Measurements from ENCODE around the gene PRR7. TPM values are rescaled to one million over a fixed set of nuclear protein-coding genes. Genes with fewer than 3 reads are reported as not detected.

The PRR7 gene
- total and polyA plus RNA-seq, 2 of the 13 experiments (the other 11 are each of a cell fraction or from before 2014, with no cell fraction given) = 4.8 to 5.0 TPM

GRCh38 chr5:177497292-177498012, 50.8 kb downstream of the PRR7 start, which contains the start of gene PDLIM7 (continued):
- TF ChIP-seq ZNF264 (CRISPR knock-in tag; IDR thresholded peaks at IDR 0.05) (peak; percentile 52; the same call in 1 of the 2 replicates), DR1 (CRISPR knock-in tag; IDR thresholded peaks at IDR 0.05) (peak; percentile 100), GZF1 (CRISPR knock-in tag; IDR thresholded peaks at IDR 0.05) (no peak), EED (CRISPR knock-in tag; IDR thresholded peaks at IDR 0.05) (peak; percentile 6; the same call in 1 of the 2 replicates), KDM1A (CRISPR knock-in tag; IDR thresholded peaks at IDR 0.05) (peak; percentile 98), JDP2 (CRISPR knock-in tag; IDR thresholded peaks at IDR 0.05; ENCODE audit: borderline replicate concordance) (no peak), ZNF597 (CRISPR knock-in tag; IDR thresholded peaks at IDR 0.05) (no peak; the same call in 1 of the 2 replicates), AKNA (CRISPR knock-in tag; IDR thresholded peaks at IDR 0.05; ENCODE audit: borderline replicate concordance) (0 out of 2 replicates have a peak, but pooled peaks have one; percentile 35), ISX (CRISPR knock-in tag; conservative IDR thresholded peaks at IDR 0.05) (peak; percentile 70; the same call in 1 of the 2 replicates), ZNF101 (CRISPR knock-in tag; IDR thresholded peaks at IDR 0.05; ENCODE audit: borderline replicate concordance, low read depth) (no peak), KLF16 (CRISPR knock-in tag; IDR thresholded peaks at IDR 0.05) (peak in 1 of 2 experiments; percentile 63; a peak in 1 of 4 replicates), HDAC2 (CRISPR knock-in tag; IDR thresholded peaks at IDR 0.05) (peak; percentile 68), ZNF547 (CRISPR knock-in tag; IDR thresholded peaks at IDR 0.05) (no peak), ZNF747 (CRISPR knock-in tag; IDR thresholded peaks at IDR 0.05; ENCODE audit: borderline replicate concordance) (no peak; the same call in 1 of the 2 replicates), ZSCAN9 (CRISPR knock-in tag; IDR thresholded peaks at IDR 0.05; ENCODE audit: borderline replicate concordance) (0 out of 2 replicates have a peak, but pooled peaks have one; percentile 13), ZNF577 (CRISPR knock-in tag; IDR thresholded peaks at IDR 0.05; ENCODE audit: borderline replicate concordance, low read depth) (no peak), TCF7L2 (IDR thresholded peaks at IDR 0.05; ENCODE audit: low read depth, low read length) (no peak), RXRB (CRISPR knock-in tag; IDR thresholded peaks at IDR 0.05; ENCODE audit: borderline replicate concordance) (no peak), TBX2 (CRISPR knock-in tag; IDR thresholded peaks at IDR 0.05; ENCODE audit: borderline replicate concordance) (no peak)
- TF ChIP-seq, protein P1, sequence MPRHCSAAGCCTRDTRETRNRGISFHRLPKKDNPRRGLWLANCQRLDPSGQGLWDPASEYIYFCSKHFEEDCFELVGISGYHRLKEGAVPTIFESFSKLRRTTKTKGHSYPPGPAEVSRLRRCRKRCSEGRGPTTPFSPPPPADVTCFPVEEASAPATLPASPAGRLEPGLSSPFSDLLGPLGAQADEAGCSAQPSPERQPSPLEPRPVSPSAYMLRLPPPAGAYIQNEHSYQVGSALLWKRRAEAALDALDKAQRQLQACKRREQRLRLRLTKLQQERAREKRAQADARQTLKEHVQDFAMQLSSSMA (CRISPR knock-in tag; IDR thresholded peaks at IDR 0.05) = no peak

All from HepG2 (cell line).